Measurements from ENCODE around the gene SPATA31C2. TPM values are rescaled to one million over a fixed set of nuclear protein-coding genes. Genes with fewer than 3 reads are reported as not detected.

Gene SPATA31C2
- total RNA-seq, 1 experiment from 2014 or later = not detected

- no peaks in the 10 kb centered on the region for H3K9me2 ChIP-seq (ENCODE audit: insufficient read depth)
- peak; percentile 54 for DNase-seq (ENCODE audit: low read depth, low spot score)
- POLR2A ChIA-PET = no interaction called here
- peak overlapping the region; percentile 63 for H2AFZ ChIP-seq (ENCODE audit: low read depth, low read length, poor library complexity, severe bottlenecking)
- H3K9me3 ChIP-seq (ENCODE audit: control insufficient read depth in 1 of 2, insufficient read depth in 1 of 2, low read depth in 1 of 2, low read length in 2 of 2) = no peaks in the 10 kb centered on the region
- H3K36me3 ChIP-seq (ENCODE audit: control insufficient read depth in 1 of 2, insufficient read depth in 2 of 2, low read length in 2 of 2) = no peaks in the 10 kb centered on the region
- H3K4me1 ChIP-seq (ENCODE audit: control insufficient read depth in 1 of 2, insufficient read depth in 2 of 2, low read length in 2 of 2) = no peaks in the 10 kb centered on the region; a peak in 1 of 4 replicates
- no peak overlapping the region for H3K9ac ChIP-seq (ENCODE audit: low read length)
- H3K27me3 ChIP-seq (ENCODE audit: insufficient read depth, low read length) = no peaks in the 10 kb centered on the region
- intact Hi-C loops (cut with micrococcal nuclease) = loop anchor here (2.0 kb wide), 1 partner anchor 472 kb away; no protein-coding TSS in a partner anchor
- TF ChIP-seq SP1 (IDR thresholded peaks at IDR 0.05; ENCODE audit: low read depth) = no peak
- no peak for TF ChIP-seq SIN3A (IDR thresholded peaks at IDR 0.05; ENCODE audit: low read depth)
- no peak for TF ChIP-seq ZBTB33 (IDR thresholded peaks at IDR 0.05; ENCODE audit: extremely low read depth, insufficient replicate concordance, low read length)
- TF ChIP-seq RAD21 (IDR thresholded peaks at IDR 0.05; ENCODE audit: low read depth) = peak; percentile 77
- TF ChIP-seq CBX3 (IDR thresholded peaks at IDR 0.05; ENCODE audit: low read depth) = peak; percentile 90
- TF ChIP-seq, protein P1, sequence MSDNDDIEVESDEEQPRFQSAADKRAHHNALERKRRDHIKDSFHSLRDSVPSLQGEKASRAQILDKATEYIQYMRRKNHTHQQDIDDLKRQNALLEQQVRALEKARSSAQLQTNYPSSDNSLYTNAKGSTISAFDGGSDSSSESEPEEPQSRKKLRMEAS (IDR thresholded peaks at IDR 0.05) = peak; percentile 97
- no peak for TF ChIP-seq ZNF274 (IDR thresholded peaks at IDR 0.05; ENCODE audit: low read depth, low read length)
- no peak for TF ChIP-seq POLR2AphosphoS5 (IDR thresholded peaks at IDR 0.05; ENCODE audit: low read depth, low read length)
- no peak for TF ChIP-seq EGR1 (IDR thresholded peaks at IDR 0.05; ENCODE audit: low read depth)
- TF ChIP-seq, protein P2, sequence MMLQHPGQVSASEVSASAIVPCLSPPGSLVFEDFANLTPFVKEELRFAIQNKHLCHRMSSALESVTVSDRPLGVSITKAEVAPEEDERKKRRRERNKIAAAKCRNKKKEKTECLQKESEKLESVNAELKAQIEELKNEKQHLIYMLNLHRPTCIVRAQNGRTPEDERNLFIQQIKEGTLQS (IDR thresholded peaks at IDR 0.05) = no peak
- TF ChIP-seq, protein P3, sequence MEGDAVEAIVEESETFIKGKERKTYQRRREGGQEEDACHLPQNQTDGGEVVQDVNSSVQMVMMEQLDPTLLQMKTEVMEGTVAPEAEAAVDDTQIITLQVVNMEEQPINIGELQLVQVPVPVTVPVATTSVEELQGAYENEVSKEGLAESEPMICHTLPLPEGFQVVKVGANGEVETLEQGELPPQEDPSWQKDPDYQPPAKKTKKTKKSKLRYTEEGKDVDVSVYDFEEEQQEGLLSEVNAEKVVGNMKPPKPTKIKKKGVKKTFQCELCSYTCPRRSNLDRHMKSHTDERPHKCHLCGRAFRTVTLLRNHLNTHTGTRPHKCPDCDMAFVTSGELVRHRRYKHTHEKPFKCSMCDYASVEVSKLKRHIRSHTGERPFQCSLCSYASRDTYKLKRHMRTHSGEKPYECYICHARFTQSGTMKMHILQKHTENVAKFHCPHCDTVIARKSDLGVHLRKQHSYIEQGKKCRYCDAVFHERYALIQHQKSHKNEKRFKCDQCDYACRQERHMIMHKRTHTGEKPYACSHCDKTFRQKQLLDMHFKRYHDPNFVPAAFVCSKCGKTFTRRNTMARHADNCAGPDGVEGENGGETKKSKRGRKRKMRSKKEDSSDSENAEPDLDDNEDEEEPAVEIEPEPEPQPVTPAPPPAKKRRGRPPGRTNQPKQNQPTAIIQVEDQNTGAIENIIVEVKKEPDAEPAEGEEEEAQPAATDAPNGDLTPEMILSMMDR (IDR thresholded peaks at IDR 0.05 in 2 of 3, conservative IDR thresholded peaks at IDR 0.05 in 1 of 3; ENCODE audit: borderline replicate concordance in 1 of 3, insufficient read depth in 1 of 3, low read depth in 2 of 3, low read length in 2 of 3) = peak; percentile 58 to 70 (median 66)
- no peaks in the 10 kb centered on the region for H4K20me1 ChIP-seq (ENCODE audit: insufficient read depth)
- no peak overlapping the region for H3K4me2 ChIP-seq (ENCODE audit: low read length)
- CTCF ChIA-PET = no interaction called here
- no peak overlapping the region for H3K4me3 ChIP-seq (replicated peaks in 1 of 2; ENCODE audit: low read depth in 1 of 2, low read length in 2 of 2)
- BruUV-seq (replicated peaks) = no TSS peak
- H3K27ac ChIP-seq (ENCODE audit: low read depth, low read length) = no peak overlapping the region
- RAD21 ChIA-PET (ENCODE audit: low non-redundant PET in 1 of 2, low total read pairs in 2 of 2, uncharacterized antibody in 2 of 2, unreplicated experiment in 2 of 2) = interaction anchor here in 1 of 2 experiments (0.6 kb wide), 1 partner anchor 484 kb away, joined by 3 read pairs; no protein-coding TSS in a partner anchor
- H3K79me2 ChIP-seq (ENCODE audit: insufficient read depth, low read length) = no peaks in the 10 kb centered on the region
- ATAC-seq = peak; percentile 99
Observed at GRCh38 chr9:88106492-88106891, 31.8 kb downstream of the SPATA31C2 start.
